ENCODE measurements around the gene GSTA4.

- TF ChIP-seq POLR2AphosphoS5 (IDR thresholded peaks at IDR 0.05; ENCODE audit: low read depth, low read length), result no peak
- TF ChIP-seq POLR2A (IDR thresholded peaks at IDR 0.05; ENCODE audit: low read depth, low read length), result no peak
- no peak for TF ChIP-seq POU2F2 (IDR thresholded peaks at IDR 0.05; ENCODE audit: low read depth, low read length)
- no peak for TF ChIP-seq TAF1 (IDR thresholded peaks at IDR 0.05; ENCODE audit: low read depth, low read length)
Measured at GRCh38 chr6:53044572-53044971, 49.5 kb upstream of the GSTA4 start.
